ENCODE measurements around the gene SUPT3H.

The SUPT3H gene

GRCh38 chr6:44999066-44999465, 378.7 kb downstream of the SUPT3H start:
- no peak for DNase-seq (ENCODE audit: low spot score)

GRCh38 chr6:44995486-44996132, 382.1 kb downstream of the SUPT3H start:
- DNase-seq (ENCODE audit: low spot score): no peak

- DNase-seq (ENCODE audit: low spot score): no peak
Observed at GRCh38 chr6:44989391-44989790, 388.3 kb downstream of the SUPT3H start.

GRCh38 chr6:44985006-44985405, 392.7 kb downstream of the SUPT3H start:
- DNase-seq (ENCODE audit: low spot score): no peak

- no peak for DNase-seq (ENCODE audit: low spot score)
Observed at GRCh38 chr6:44983467-44984365, 394.0 kb downstream of the SUPT3H start.

- no peak for DNase-seq (ENCODE audit: low spot score)
Observed at GRCh38 chr6:44980841-44981240, 396.9 kb downstream of the SUPT3H start.

GRCh38 chr6:44976677-44977641, 400.8 kb downstream of the SUPT3H start:
- DNase-seq (ENCODE audit: low spot score): no peak

- DNase-seq (ENCODE audit: low spot score): no peak
Observed at GRCh38 chr6:44974511-44974910, 403.2 kb downstream of the SUPT3H start.

- no peak for DNase-seq (ENCODE audit: low spot score)
Observed at GRCh38 chr6:44972709-44973108, 405.0 kb downstream of the SUPT3H start.

GRCh38 chr6:44969446-44970185, 408.1 kb downstream of the SUPT3H start:
- DNase-seq (ENCODE audit: low spot score): no peak

GRCh38 chr6:44967481-44967880, 410.3 kb downstream of the SUPT3H start:
- DNase-seq (ENCODE audit: low spot score): no peak

- DNase-seq (ENCODE audit: low spot score): no peak
Observed at GRCh38 chr6:44966449-44967092, 411.2 kb downstream of the SUPT3H start.

- DNase-seq (ENCODE audit: low spot score): no peak
Observed at GRCh38 chr6:44965708-44966107, 412.0 kb downstream of the SUPT3H start.

GRCh38 chr6:44960898-44961297, 416.8 kb downstream of the SUPT3H start:
- no peak for DNase-seq (ENCODE audit: low spot score)

GRCh38 chr6:44959651-44960050, 418.1 kb downstream of the SUPT3H start:
- no peak for DNase-seq (ENCODE audit: low spot score)

GRCh38 chr6:44957156-44957555, 420.6 kb downstream of the SUPT3H start:
- DNase-seq (ENCODE audit: low spot score): no peak

- no peak for DNase-seq (ENCODE audit: low spot score)
Observed at GRCh38 chr6:44956396-44956795, 421.3 kb downstream of the SUPT3H start.

GRCh38 chr6:44955145-44955544, 422.6 kb downstream of the SUPT3H start:
- DNase-seq (ENCODE audit: low spot score): no peak

GRCh38 chr6:44954281-44954680, 423.5 kb downstream of the SUPT3H start:
- no peak for DNase-seq (ENCODE audit: low spot score)

GRCh38 chr6:44951253-44951747, 426.4 kb downstream of the SUPT3H start:
- no peak for DNase-seq (ENCODE audit: low spot score)
